GM13977 (cell line): Measurements from ENCODE around the gene PSAT1.

Experiments
- DNase-seq: peaks from one replicate; pipeline ENCODE4 v3.0.0; 2012; ENCODE audit warnings: low spot score
- in situ Hi-C: fragments of 300-500 bp; cut with MboI; formaldehyde crosslinking; loops from one replicate; pipeline ENCODE4 v1.12.0; 2022; ENCODE audit warnings: low sequenced_read_pairs, low pct_unique_long_range_greater_than_20kb, mixed read lengths, inconsistent platforms; ENCODE audit not compliant: unreplicated experiment
- TF ChIP-seq, protein P1 (sequence below): IDR thresholded peaks from 2 replicates; pipeline ENCODE4 v1.5.1; 2012; ENCODE audit warnings: mild to moderate bottlenecking, control low read depth; ENCODE audit not compliant: insufficient read depth; ENCODE audit errors: extremely low read depth, missing control alignments

Gene PSAT1

DNA sequence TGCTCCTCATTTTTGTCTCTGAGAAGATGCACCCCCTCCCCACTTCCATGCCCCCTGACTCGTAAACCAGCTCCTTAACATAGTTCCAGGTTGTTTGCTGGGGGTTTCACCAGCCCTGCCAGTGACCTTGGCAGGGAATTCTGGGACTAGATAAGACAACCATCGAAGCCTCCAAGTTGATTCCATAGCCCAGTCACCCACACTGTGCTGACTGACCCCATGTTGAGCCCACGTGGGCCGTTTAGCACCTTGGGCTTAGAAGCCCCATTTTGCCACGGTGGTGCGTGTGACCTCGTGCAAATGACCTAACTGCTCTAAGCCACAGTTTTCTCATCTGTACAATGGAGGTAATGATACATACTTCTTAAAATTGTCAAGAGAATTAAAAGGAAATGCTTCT is 24.6 kb downstream of the PSAT1 start:
- no peak for DNase-seq
- in situ Hi-C loops = no loop called here
- TF ChIP-seq, protein P1, sequence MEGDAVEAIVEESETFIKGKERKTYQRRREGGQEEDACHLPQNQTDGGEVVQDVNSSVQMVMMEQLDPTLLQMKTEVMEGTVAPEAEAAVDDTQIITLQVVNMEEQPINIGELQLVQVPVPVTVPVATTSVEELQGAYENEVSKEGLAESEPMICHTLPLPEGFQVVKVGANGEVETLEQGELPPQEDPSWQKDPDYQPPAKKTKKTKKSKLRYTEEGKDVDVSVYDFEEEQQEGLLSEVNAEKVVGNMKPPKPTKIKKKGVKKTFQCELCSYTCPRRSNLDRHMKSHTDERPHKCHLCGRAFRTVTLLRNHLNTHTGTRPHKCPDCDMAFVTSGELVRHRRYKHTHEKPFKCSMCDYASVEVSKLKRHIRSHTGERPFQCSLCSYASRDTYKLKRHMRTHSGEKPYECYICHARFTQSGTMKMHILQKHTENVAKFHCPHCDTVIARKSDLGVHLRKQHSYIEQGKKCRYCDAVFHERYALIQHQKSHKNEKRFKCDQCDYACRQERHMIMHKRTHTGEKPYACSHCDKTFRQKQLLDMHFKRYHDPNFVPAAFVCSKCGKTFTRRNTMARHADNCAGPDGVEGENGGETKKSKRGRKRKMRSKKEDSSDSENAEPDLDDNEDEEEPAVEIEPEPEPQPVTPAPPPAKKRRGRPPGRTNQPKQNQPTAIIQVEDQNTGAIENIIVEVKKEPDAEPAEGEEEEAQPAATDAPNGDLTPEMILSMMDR = no peak

DNA sequence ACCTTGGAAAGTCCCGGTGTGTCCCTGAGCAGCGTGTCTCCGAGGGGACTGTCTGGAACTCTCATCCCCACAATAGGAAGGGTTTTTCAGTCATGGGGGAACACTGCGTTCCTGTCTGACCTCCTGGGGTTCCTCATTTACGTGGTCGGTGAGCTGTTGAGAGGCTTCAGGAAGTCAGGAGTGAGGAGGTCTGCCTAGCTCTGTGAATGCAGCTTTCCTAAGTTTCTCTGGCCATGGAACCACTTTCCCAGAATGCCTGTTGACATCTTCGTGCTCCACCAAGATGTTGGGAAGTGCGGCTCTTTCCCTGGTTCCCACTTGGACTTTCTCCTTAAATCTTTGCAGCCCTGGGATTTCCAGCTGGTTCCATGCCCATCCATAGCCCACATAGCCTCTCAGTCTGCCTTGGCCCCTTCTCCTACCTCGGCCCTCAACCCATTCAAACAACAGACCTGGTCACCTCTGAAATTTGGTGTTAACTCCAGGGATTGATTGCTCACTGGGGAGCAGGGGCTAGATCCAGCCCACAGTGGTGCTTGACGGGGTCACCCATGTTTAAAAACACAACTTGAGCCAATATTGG is 27.2 kb downstream of the PSAT1 start:
- DNase-seq = no peak
- in situ Hi-C loops = no loop called here
- TF ChIP-seq, protein P1 = no peak

DNA sequence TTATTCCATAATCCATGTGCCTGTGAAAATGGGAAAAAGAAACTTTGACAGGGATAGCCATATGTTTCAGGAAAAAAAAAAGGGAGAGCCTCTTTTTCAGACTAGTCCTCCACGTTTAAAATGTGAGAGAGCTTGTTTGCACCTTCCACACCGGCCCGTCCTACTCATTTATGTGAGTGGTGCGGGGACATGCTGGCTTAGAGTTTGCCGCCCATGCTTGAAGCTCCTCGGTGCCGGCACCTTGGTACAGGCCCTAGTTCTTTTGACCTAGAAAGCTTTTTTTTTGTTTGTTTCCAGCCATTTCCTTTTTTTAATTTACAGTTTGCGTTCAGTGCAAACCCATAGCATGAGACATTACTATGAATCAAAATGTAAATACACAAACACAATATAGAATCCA is 27.8 kb downstream of the PSAT1 start:
- TF ChIP-seq, protein P1 = no peak
- no peak for DNase-seq
- in situ Hi-C loops = no loop called here

DNA sequence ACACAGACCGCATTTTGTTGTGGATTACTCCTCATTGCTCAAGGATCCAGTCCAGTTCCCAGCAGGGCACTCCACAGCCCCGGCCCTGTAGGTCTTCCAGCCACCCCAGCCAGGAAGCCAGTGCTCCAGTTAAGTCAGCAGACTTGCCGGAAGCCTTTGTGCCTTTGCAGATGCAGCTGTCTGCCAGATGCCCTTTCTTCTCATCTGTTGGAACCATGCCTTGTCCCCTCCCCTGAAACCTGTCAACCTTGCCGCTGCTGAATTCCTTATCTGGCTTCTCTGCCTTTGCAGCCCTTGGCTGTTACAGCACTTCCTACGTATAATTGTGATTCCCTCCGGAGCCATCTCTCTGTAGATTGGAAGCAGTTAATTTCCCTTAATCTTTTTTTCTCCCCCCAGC is 28.4 kb downstream of the PSAT1 start:
- no peak for DNase-seq
- in situ Hi-C loops = no loop called here
- TF ChIP-seq, protein P1 = no peak

DNA sequence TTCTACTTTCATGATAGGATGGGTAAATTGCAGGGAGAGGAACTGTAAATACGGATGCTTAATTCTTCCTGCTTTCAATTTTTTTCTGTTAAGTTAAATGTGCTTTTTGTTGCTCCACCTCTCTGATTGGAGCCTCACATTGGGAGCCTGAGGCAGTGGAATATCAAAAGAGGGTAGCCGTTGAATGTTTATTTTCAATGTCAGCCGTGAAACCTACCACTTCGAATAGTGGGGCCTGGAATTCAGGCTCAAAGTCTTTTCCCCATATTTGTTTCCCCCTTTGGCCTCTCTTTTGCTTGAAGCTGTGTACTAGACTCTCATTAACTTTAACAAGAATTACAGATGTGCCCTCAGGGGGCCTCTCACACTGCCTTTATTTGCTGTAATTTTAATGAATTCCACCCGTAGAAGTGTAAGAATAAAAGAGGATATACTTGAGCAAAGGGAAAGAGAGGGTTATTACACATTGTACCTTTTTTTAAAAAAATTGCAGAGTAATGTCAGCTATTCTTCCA is 29.0 kb downstream of the PSAT1 start:
- DNase-seq = no peak
- in situ Hi-C loops = no loop called here
- TF ChIP-seq, protein P1 = no peak

DNA sequence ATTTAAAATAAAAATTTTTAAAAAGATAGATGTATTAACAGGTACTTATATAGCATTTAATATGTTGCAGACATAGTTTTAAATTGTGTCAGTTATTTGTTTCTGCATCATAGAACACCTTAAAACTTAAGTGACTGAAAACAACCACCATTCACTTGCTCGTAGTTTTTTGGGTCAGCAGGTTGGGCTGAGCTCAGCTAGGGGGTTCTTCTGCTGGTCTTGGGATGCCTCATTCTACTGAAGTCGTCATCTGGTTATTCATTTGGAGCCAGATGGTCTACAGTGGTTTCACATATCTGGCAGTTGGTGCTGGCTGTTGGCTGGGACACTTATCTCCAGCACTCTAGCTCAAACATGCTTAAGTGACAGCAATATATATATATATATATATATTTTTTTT is 29.6 kb downstream of the PSAT1 start:
- TF ChIP-seq, protein P1 = no peak
- no peak for DNase-seq
- in situ Hi-C loops = no loop called here

DNA sequence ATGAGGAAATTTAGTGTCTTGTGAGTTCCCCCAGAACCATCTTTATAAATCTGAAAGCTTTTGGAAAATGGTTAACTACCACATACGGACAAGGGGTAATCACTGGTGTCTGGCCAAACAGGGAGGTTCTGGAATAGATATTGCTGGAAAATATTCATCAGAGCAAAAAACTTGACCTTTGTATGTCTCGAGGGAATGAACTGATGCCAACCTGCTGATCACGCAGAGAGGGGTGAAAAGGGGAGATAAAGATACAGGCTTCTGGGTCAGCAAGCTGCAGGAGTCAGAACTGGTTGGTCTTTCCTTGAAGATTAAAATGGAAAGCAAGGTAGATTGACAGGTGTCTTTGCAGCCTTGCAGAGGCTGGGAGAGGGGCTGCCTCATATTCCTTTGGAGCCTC is 35.5 kb downstream of the PSAT1 start:
- DNase-seq = no peak
- in situ Hi-C loops = no loop called here
- TF ChIP-seq, protein P1 = no peak
